HG03469 (cell line): ENCODE results near the gene DHPS.
"Not testable (repeated sequence)": the region's sequence is repeated elsewhere in the genome, so short reads cannot be mapped to it uniquely, and the experiment has no call there.

Experiments used
- ATAC-seq: cut with Tn5 transposase; IDR thresholded peaks from one replicate; pipeline ENCODE4 v1.9.1; 2021; ENCODE audit warnings: mild to moderate bottlenecking, moderate library complexity, moderate number of reproducible peaks; ENCODE audit not compliant: unreplicated experiment

Gene DHPS

DNA sequence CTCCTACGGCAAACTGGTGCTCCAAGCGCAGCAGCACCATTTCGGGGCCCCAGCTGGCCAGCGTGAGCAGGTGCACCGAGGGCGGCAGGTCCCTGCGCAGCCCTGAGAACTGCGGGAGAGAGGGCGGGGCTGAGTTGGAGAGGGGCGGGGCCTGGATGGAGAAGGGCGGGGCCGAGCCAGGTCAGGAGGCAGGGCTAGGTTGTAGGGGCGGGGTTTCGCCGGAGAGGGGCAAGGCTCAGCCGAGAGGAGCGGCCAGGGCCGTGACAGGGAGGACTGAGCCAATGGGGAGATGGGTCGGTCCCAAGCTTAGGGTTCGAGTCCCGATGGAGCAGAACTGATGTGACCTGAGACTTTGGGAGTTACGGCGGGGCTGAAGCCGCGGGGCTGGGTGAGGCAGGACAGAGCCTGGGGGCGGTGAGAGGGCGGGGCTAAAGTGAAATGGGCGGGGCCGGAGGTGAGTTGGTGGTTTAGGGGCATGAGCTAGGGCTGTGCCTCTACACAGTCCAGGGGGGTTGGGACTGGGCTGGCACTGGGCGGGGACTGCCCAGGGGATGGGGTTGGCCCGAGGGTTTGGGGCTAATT, 34.1 kb downstream of the DHPS start:
- no peak for ATAC-seq

DNA sequence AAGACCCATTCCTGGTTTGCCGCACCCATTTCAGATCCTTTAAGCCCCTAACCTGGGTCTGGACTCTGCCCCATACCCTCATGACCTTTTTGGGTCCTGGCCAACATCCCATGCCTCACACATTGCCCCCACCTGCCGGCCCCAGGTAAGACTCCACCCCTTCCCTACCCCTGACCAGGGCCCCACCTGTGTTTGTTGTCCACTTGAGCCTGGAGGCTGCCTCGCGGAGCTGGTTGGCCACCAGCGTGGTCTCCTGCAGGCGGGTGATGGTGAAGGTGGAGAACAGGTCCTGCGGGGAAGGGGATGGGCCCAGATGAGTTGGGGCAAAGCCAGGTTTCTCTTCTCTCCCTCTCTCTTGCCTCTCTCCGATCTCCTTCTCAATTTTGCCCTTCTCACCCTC, 34.6 kb downstream of the DHPS start:
- ATAC-seq, result no peak

DNA sequence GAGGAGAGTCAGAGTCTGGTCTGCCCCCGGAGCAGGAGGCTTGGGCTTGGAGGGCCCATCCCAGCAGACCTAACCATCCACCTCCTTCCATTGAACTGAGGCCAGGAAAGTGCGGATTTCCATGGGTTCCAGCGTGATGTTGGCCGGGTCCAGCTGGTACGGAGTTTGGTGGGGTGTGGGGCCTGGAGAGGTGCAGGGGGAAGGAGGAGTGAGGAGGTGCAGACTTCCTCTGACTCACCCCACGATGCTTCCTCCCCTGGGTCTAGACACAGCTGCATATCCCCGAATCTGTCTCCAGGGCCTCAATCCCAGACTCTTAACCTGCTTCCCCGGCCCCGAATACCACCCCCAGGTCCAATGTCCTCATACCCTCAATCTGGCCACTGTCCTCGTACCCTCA, 35.1 kb downstream of the DHPS start:
- ATAC-seq, result no peak

DNA sequence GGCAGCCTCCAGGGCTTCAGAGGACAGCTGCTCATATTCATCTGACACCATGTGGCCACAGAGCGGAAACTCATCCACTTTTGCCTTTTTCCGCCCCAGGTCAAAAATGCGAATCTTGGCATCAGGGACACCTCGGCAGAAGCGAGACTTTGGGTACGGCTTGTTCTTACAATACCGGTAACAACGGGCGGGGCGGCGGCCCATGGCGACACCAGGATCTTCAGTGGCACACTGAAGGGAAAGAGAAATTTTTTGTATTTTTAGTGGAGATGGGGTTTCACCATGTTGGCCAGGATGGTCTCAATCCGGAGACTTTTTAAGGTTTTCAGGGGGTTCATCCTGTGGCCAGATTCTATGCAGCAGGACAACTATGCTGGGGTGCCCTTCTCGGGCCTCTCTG, 38.0 kb downstream of the DHPS start:
- ATAC-seq, result not testable (repeated sequence)

DNA sequence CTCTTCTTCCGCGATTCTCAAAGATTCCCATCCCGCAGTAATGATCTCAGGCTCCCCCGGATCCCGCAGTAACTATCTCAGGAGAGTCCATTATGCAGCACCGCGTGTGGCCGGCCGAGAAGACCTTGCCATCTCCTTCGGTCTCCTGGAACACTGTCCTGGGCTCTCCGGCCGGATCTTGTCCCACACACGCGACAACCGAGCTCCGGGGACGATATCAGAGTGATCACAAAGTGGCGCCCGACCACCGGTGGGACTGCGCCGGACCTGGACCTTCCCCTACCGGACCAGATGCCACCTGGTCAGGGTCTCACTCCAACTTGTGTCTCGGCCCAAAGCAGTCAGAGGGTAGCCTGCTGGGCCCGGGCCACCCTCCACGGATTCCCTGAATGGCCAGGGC, 39.2 kb downstream of the DHPS start:
- ATAC-seq, result no peak

DNA sequence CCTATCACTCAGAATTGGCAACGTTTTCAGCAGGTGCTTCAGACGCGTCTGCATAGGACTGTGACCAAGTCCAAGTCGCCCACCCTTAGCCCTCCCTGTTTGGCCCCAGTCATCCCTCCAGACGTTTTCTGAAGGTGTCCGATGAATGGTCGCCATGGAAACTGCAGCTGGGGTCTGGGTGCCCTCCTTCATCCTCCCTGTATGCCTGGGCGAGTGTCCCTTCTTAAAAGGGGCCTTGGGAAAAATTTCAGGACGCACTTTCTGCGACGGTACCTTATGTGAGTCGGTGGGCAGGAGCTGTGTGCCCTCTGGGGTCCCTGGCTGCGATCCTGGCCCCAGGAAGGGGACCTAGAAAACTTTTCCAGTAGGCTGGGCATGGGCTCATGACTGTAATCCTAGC, 40.2 kb downstream of the DHPS start:
- ATAC-seq, result no peak

DNA sequence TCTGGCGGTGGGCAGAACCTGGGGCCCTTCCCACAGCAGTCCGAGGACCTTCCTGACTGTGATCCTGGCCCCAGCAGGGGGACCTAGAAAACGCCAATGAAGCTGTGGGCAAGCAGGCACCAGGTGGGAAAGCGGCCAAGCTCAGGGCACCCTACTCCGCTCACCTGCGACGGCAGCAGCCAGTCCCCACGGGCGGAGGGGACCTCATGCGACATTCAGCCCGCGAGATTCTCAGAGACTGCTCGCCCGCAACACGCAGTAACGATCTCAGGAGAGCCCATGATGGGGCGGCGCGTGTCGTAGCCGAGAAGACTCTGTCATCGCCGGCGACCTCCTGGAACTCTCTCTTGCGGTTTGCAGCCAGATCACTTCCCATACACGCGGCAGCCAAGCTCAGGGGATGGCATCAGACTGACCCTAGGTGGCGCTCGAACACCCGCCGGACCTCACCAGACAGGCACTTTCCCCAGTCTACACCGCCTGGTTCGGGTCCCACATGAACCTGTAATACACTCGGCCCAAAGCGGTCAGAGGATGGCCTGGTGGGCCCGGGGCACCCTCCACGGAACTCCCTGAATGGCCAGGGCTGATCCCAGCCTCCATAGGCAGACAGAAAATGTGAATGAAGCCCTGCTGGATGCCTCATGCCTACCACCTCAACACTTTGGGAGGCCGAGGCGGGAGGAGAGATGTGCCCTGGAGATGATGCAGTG, 41.6 kb downstream of the DHPS start:
- ATAC-seq, result no peak

DNA sequence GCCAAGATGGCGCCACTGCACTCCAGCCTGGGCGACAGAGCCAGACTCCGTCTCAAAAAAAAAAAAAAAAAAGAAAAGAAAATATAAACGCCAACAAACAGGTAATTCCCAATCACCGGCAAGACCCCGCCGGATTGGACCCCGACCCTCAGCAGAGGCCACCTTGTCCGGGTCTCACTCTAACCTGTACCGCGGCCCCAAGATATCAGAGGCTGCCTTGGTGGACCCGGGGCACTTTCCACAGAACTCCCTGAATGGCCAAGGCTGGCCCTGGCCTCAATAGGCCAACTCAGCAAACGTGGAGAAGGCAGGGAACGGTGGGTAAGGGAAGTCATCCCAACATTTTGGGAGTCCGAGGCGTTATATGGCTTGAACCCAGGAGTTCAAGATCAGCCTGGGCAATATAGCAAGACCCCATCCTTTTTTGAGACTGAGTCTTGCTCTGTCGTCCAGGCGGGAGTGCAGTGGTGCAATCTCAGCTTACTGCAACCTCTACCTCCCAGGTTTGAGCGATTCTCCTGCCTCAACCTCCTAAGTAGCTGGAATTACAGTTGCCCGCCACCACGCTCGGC, 43.0 kb downstream of the DHPS start:
- no peak for ATAC-seq

DNA sequence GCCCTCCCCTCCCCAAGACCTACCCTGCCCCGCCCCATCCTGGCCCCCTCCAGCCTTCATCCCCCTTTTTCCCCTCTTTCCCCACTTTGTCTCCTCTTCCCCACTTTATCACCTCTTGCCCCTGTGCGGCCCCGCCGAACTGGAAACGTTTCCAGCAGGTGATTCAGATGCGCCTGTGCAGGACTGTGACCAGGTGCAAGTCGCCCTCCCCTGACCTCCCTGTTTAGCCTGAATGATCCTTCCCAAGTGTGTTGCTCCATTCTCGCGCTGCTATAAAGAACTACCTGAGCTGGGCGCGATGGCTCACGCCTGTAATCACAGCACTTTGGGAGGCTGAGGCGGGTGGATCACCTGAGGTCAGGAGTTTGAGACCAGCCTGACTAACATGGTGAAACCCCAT, 45.0 kb downstream of the DHPS start:
- no peak for ATAC-seq

DNA sequence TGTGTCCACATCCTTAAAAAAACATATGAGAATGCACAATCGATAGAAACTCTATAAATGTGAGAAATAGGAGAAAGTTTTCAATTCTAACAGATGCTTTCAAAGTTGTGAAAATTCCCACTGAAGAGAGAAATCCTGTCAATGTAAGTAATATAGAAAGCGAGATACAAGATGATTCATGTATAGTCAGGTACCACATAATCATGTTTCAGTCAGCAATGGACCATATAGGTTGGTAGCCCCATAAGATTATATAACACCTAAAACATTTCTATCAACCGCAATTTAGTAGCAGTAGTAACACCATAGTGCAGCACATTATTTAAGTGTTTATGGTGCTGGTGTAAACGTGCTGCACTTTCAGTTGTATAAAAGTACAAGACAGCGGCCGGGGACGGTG, 52.5 kb downstream of the DHPS start:
- ATAC-seq, result no peak

DNA sequence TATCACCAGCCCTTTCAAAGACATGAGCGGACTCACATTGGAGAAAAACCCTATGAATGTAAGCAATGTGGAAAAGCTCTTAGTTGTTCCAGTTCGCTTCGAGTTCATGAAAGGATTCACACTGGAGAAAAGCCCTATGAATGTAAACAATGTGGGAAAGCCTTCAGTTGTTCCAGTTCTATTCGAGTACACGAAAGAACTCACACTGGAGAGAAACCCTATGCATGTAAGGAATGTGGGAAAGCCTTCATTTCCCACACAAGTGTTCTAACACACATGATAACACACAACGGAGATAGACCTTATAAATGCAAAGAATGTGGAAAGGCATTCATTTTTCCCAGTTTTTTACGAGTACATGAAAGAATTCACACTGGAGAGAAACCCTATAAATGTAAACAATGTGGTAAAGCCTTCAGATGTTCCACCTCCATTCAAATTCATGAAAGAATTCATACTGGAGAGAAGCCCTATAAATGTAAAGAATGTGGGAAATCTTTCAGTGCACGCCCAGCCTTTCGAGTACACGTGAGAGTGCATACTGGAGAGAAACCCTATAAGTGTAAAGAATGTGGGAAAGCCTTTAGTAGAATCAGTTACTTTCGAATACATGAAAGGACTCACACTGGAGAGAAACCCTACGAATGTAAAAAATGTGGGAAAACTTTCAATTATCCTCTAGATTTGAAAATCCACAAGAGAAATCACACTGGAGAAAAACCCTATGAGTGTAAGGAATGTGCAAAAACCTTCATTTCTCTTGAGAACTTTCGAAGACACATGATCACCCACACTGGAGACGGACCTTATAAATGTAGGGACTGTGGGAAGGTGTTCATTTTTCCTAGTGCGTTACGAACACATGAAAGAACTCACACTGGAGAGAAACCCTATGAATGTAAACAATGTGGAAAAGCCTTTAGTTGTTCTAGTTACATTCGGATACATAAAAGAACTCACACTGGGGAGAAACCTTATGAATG, 53.3 kb downstream of the DHPS start:
- ATAC-seq, result no peak

DNA sequence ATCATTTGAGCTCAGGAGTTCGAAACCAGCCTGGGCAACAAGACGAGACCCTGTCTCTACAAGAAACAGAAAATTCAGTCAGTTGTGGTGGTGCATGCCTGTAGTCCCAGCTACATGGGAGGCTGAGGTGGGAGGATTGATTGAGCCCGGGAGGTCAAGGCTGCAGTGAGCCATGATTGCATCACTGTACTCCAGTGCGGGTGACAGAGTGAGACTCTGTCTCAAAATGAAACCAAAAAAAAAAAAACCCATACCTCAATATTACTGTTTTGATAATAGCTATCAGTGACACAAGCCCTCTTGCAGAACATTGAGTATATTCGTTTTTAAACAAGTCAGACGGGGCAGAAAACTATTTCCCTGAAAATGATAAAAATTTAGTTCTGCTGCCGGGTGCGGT, 54.7 kb downstream of the DHPS start:
- no peak for ATAC-seq
